HFF-Myc (cell line): ENCODE data around the gene TRABD2B.

Source experiments
- DNase-seq: peaks from one replicate; pipeline ENCODE4 v3.0.0-alpha.2; 2011; ENCODE audit warnings: low read depth; ENCODE audit errors: extremely low read depth
- H3K4me3 ChIP-seq: replicated peaks from 2 replicates; pipeline ENCODE4 v1.5.1; 2011; ENCODE audit warnings: low read depth, mild to moderate bottlenecking, control low read depth, low read length
- CTCF ChIP-seq: IDR thresholded peaks from 2 replicates; pipeline ENCODE4 v1.5.1; 2012; ENCODE audit warnings: mild to moderate bottlenecking, low read depth, low read length, control low read depth; ENCODE audit errors: missing control alignments

Gene TRABD2B

DNA sequence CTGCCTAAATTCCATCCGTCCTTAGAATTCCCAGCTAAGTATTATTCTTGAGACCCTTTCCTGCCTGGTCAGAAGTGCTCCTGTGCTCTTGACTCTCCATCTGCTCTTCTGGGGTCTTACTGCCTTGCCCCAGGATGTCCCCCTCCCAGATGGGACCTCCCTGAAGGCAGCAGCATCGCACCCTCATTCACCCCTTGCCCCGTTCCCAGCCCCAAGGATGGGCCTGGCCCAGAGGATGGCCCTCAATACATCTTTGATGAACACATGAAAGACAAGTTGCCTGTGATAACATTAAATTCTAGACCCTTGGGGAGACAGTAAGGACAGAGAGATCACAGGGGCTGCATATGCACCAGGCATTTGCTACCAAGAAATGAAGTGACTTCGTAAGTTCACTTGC, 167.2 kb downstream of the TRABD2B start:
- no peak for TF ChIP-seq CTCF
- no peak overlapping the region for H3K4me3 ChIP-seq
- DNase-seq: no peak

GRCh38 chr1:47828978-47829377, 168.2 kb downstream of the TRABD2B start:
- DNase-seq: no peak
- H3K4me3 ChIP-seq: no peak overlapping the region
- TF ChIP-seq CTCF: no peak

- no peak for TF ChIP-seq CTCF
- no peak overlapping the region for H3K4me3 ChIP-seq
- DNase-seq: no peak
These were observed 170.1 kb downstream of the TRABD2B start for GRCh38 chr1:47827109-47827508.

DNA sequence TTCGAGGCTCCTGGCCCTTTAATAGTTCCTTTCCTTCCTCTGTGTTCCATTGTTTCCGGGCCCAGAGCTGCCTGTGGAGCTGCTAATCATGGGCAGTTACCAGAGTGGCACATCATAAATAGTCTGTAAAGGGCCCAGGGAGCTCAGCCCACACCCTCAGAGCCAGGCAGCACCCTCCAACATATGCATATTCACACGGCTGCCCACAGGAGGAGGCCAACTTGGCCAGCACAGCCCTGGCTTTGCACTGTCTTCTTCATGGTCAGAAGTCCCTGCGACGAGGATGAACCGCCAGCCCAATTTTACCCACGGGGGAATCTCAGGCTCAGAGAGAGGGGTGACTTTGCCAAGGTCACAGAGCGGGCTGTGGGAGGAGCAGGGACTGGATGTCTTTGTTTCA, 172.5 kb downstream of the TRABD2B start:
- no peak for TF ChIP-seq CTCF
- DNase-seq: no peak
- H3K4me3 ChIP-seq: no peak overlapping the region

GRCh38 chr1:47824297-47824696, 172.9 kb downstream of the TRABD2B start:
- TF ChIP-seq CTCF: no peak
- DNase-seq: no peak
- H3K4me3 ChIP-seq: no peak overlapping the region

- no peak for DNase-seq
- H3K4me3 ChIP-seq: no peak overlapping the region
- TF ChIP-seq CTCF: no peak
These were observed 174.0 kb downstream of the TRABD2B start for GRCh38 chr1:47823040-47823808.

- no peak for TF ChIP-seq CTCF
- no peak overlapping the region for H3K4me3 ChIP-seq
- no peak for DNase-seq
These were observed 175.4 kb downstream of the TRABD2B start for GRCh38 chr1:47821760-47822159.
